Activated CD8-positive, alpha-beta memory T cell treated with anti-CD3 and anti-CD28 coated beads for 1 hour (primary cell): Measurements from ENCODE around the gene PPP2CA.
"Not testable (repeated sequence)": the region's sequence is repeated elsewhere in the genome, so short reads cannot be mapped to it uniquely, and the experiment has no call there.

Experiments used
- DNase-seq, 2 donors: peaks; one replicate each; pipeline ENCODE4 v3.0.0-alpha.2; 2020; ENCODE audit warnings: low read depth in 1 of 2; ENCODE audit errors: extremely low read depth in 1 of 2

PPP2CA gene

DNA sequence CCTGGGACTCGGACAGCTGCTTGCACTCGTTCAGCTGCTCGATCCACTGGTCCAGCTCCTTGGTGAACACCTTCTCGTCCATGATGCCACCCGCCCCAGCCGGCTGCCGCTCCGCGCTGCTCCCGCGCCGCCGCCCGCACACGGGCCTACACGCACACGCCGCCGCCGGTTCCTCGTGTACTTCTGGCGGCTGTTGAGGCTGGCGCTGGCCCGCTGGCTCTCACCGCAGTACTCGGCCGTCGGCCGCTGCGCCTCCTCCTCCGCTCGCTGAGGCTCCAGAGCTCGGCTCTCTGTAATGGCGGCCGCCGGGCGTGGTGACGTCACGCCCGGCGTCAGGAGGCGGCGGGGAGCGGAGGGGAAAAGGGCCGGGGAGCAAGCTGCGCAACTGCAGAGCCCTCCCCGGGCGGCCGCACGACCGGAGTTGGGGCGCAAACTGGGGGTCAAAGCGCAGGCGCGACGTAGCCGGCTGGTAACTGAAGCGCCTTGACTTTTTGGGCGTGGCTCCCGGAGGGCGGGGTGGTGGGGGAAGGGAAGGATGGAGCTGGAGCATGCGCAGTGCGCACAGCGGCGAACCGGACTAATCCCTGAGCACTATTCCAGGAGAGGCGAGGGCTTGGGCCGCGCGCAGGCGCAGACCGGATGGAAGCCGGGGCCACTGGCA is at the start of gene PPP2CA:
TSS of gene PPP2CA (minus strand) at position 294 of the 661 bp plus-strand sequence. CDS start at position 82, 212 bp downstream.
- DNase-seq = peak; percentile 98 to 99

DNA sequence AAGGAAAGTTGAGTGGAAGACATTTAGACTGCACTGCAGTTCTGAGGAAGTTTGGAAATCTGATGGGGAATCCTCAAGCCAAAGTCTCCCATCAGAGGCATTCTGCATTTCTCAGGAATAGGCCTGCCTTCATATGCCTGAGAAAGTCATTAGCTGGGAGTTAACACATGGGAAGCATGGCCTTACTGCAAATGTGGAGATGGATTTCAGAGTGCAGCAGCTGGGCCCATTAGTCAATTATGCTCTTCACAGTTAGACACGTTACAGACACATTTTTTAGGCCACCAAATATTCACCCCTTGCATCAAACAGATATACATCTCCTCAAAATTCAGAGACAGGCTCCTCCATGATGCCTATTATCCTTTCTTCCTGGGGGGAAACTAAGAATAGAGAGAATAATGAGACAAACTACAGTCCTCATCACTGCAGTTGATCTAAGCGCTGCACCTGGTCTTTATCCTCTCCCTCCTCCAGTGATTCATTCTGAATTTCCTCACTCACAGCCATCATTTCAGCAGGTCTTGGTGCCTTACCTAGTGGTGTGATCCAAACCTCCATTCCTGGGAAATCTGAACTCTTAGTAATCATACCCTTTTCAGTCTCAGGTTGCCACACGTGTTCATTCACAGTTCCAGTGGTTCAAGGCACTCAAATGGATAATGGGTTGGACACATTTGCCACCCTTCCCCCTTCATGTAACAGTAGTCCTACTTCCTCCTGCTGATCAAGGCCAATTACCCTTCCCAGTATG is 47.9 kb upstream of the PPP2CA start:
- DNase-seq = no peak

DNA sequence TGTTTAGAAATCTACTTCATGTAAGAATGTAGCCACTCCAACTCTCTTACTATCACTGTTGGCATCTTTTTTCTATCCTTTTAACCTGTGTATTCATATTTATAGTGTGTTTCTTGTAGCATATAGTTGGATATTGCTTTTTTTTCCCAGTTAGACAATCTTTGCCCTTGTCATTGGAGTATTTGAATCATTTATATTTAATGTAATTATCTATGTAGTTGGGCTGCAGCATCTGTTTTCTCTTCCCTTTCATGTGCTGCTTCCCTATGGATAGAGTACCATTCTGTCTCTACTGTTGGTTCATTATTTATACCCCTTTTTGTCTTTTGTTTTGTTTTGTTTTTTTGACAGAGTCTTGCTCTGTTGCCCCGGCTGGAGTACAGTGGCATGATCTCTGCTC is 45.2 kb upstream of the PPP2CA start:
- no peak for DNase-seq

DNA sequence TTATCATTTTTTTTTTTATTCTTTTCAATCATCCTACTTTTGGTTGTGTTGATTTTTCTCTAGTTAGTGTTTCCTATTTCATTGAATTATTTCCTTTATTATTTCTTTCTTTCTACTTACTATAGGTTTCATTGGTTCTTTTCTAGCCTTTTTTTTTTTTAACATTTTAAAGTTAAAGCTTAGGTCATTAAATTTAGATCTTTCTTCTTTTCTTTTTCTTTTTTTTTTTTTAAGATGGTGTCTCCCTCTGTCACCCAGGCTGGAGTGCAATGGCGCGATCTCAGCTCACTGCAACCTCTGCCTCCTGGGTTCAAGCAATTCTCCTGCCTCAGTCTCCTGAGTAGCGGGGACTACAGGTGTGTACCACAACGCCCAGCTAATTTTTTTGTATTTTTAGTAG is 43.0 kb upstream of the PPP2CA start:
- no peak for DNase-seq

DNA sequence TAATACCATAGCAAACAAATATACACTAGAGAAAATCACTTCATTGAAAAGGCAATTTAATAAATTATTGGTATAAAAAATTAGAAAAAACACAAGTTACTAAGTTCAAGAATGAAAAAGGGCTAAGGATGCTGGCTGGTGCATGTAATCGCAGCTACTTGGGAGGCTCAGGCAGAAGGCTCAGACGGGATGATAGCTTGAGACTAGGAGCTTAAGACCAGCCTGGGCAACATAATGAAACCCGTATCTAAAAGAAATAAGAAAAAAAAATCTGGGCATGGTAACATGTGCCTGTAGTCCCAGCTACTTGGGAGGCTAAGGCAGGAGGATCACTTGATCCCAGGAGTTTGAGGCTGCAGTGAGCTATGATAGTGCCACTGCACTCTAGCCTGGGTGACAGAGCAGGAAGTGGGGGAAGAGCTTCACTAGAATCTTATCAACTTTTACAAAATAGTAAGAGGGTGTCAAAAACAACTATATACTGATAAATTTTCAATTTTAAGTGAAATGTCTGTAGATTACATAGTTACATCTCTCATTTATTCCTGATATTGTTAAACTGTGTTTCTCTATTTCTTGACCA is 42.2 kb upstream of the PPP2CA start:
- no peak for DNase-seq

DNA sequence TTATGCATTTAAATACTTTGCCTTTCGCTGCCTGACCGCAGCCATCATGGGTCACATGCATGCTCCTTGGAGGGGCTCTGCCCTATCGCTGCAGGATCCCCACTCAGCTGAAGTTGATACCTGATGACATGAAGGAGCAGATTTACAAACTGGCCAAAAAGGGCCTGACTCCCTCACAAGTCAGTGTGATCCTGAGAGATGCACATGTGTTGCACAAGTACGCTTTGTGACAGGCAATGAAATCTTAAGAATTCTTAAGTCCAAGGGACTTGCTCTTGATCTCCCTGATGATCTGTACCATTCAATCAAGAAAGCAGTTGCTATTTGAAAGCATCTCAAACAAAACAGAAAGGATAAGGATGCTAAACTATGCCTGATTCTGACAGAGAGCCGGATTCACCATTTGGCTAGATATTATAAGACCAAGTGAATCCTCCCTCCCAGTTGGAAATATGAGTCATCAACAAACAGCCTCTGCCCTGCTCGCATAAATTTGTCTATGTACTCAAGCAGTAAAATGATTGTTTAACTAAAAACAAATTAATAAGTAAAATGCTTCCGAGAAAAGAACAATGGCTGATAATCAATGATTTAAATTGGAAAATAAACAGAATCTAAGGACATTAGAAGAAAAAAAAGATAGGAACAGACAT is 41.6 kb upstream of the PPP2CA start:
- DNase-seq = no peak

DNA sequence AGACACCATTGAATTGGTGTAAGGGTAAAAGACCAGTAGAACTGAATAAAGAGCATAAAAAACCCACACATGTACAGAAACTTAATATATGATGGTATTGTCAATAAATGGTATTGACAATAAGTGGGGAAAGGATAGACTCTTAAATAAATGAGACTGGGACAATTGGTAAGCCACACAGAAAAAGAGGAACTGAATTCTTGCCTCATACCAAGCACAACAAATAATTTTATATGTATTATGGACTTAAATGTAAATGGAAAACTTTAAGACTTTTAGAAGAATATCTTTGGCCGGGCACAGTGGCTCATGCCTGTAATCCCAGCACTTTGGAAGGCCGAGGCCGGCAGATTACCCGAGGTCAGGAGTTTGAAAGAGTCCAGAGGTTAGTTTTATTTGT is 37.9 kb upstream of the PPP2CA start:
- no peak for DNase-seq

DNA sequence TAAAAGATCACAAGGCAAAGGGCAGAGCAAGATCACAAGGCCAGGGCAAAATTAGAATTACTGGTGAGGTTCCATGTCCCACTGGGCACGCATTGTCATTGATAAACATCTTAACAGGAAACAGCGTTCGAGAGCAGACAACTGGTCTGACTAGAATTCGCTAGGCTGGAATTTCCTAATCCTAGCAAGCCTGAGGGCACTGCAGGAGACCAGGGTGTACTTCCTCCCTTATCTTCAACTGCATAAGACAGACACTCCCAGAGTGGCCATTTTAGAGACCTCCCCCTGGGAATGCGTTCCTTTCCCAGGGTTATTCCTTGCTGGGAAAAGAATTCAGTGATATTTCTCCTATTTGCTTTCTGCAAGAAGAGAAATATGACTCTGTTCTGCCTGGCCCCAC is 36.8 kb upstream of the PPP2CA start:
- not testable (repeated sequence) for DNase-seq

DNA sequence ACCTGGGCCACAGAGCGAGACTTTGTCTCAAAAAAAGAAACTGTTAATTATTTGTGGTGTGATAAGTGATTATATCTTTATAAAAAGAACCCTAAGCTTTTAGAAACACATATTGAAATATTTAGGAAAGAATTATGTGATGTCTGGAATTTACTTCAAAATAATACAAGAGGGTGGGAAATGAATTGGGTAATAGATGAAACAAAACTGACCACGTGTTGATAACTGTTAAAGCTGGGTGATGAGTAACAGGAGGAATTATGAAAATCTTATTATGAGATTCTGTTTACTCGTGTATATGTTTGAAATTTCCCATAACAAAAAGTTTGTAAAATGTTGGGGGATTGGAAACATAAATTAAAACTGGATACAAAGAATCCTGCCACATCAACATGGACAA is 33.0 kb upstream of the PPP2CA start:
- no peak for DNase-seq

DNA sequence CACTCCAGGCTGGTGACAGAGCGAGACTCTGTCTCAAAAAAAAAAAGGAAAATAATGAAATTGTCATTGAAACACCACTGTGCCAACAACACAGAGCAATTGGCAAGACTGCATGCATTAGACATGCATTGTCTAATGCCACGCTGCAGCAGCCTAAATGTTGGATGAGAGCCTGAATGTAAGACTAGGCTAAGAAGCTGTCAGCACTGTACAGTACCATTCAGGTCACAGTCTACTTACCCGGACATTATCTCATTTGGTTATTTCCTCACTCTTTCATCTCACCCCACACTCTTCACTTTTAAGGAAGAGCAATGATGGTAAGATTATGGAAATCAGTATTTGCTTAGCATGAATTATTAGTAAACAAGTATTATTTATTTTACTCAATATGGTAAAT is 31.3 kb upstream of the PPP2CA start:
- no peak for DNase-seq

DNA sequence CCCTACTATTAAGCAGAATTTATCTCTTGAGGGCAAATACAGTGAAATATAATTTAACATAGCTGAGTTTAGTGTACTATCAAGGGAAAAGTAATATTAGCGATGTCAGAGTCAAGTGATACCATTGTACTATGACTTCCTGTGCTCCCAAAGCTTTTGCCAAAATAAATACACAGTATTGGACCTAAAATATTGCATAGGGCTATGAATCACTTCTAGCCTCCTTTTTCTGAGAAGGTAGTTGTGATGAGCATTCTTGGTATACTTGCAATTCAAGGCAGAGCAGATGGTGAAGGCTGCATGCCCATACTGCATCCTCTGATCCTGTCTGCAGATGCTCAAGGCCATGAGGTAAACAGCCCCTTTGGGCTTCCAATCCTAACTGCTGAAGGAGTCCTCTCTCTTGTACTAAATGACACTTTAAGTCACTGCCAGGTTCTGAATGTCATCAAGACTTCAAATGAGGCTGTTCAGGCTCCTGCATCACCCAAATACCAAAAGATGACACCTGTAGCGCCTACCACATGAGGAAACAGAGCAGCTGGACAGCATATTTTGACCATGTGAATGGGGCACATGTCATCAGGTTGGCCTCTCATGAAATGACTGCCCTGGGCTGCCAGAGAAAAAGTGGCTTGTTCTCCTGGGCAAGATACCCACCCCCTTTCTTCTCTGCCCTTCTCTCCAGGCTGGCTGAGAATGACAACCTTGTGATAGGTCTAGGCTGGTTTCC is 29.7 kb upstream of the PPP2CA start:
- no peak for DNase-seq

DNA sequence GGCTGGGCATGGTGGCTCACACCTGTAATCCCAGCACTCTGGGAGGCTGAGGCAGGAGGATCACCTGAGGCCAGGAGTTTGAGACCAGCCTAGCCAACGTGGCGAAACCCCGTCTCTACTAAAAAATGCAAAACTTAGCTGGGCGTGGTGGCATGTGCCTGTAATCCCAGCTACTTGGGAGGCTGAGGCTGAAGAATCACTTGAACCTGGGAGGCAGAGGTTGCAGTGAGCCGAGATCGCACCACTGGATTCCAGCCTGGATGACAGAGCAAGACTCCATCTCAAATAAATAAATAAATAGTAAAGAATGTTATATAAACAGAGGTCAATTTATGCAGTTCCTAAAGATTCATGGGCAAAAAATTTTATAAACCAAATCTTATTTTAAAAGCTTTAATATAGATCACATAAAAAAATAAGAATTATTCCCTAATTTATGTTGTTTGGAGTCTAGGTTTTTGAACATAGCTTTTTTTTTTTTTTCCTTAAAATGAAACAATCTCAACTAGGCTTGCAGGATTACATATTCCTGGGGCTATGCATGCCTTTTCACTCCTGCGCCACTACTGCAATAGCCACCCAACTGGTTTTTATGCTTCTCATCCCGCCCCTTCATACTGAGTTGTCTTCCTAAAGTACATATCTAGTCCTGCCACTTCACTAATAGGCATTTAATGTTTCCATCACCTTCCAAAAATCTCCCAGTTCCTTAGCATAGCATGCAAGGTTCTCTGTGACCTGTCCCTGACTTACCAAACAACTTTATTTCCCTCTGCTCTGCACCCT is 27.7 kb upstream of the PPP2CA start:
- DNase-seq = not testable (repeated sequence)

DNA sequence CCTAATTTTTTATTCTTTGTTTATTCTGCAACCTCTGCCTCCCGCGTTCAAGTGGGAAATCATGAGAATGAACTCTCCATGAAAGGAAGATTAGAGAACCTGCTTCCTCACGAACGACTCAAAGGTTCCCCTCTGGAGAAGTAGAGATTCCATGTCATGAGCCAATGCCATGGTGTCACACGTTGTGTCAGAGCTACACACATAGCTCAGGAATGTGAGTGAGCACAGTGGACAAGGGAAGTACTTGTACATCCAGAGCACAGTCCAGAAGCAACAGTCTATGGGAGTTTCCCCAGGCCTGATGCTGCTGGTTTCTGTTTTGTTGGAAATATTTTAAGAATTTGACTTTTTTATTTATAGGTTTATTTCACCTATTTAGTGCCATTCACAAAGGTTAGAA is 26.8 kb upstream of the PPP2CA start:
- DNase-seq = no peak

DNA sequence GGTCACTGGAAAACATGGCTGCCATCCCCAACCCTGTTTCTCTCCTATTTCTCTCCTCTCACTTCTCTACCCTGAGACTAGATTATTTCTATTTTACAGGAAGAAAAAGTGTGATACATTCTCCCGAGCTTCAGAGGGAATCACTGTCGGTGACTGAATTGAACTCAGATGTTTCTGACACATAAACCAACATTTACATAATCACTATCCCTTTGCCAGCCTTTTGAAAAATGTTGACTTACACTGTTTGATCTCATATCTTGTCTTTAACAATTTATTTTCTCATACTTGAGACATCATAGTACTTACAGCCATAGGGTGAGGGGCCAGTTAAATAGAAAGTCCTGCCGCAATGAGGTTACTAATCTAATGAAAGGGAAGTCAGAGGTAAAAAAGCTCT is 25.1 kb upstream of the PPP2CA start:
- no peak for DNase-seq

DNA sequence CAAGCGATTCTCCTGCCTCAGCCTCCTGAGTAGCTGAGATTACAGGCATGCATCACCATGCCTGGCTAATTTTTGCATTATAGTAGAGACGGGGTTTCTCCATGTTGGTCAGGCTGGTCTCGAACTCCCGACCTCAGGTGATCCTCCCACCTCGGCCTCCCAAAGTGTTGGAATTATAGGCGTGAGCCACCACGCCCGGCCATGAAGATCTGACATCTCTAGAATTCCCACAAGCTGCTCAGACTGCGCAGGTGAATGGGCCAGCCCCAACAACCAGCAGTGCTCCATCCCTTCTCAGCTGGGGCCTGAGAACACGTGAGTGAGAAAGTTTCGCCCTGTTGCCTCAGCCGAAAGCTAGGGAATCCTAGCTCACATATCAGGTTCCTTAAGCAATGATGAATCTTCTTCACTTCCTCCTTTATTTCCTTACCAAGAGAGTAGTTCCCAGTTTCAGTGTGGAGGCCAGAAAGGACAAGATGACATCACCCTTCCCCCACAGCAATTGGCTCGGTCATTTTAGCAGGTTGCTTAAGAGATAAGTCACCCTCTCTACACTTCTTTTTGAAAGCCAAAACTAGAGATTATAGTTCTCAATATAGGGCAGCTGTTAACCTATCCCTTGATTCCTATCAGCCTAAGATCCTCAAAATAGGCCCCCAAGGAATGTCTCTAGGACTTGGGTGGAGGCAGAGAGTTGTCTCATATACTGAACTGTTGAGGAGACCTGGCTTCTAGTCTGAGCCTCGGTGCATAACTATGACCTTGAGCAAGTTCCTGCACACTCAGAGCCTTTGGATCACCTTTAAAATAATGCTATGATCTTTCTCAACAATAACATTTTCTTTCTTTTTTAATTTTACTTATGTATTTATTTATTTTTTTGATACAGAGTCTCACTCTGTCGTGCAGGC is 23.9 kb upstream of the PPP2CA start:
- no peak for DNase-seq

DNA sequence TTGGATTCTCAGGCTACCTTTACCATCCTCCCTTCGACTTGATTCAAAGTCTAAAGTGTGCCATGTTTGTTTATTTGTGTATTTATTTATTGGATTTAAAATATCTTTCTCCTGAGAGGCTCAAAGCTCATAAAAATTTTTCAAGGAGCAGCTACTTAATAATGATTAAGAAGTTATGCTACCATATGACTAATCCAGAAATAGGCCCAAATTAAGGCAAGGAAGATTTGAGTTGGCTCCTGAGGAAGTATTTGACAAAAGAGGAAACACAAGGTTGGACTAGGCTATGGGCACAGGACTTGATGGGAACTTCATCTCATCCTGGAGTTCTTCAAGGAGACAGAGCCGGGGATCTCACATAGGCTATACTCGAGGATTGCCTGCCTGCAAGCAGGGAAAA is 22.4 kb upstream of the PPP2CA start:
- no peak for DNase-seq

DNA sequence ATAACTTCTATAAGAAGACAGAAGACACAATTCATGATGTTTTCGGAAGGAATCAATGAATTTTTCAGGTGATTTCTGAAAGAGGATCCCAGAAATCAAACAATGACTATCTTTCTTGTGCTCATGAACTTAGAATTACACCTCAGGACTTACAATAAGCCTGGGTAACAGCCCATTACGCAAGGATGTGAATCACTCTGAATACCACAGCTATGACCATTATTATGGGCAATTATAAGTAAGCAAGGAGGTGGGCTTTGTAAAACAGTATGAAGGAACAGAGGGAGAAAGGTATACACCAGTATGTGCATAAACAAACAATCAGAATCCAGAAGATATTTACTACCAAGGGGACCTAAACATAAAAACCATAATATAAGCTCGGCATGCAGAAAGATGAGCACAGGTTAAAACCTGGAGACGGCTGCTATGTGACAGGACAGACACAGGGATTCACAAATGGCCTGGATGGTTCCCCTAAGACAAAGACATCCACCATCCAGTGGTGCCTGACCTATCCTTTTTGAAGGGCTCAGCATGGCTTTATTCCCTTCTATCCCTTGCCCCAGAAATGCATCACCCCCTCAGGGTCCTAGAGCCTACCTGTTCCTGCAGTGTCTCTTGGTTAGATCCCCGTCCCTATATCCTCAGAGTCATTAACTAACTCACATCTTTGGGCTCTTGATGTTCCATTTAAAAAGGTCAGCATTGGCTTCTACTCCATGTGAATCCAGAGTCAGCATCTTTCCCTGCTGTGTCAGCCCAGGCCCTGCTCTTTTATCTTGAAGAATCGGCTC is 21.8 kb upstream of the PPP2CA start:
- DNase-seq = no peak

DNA sequence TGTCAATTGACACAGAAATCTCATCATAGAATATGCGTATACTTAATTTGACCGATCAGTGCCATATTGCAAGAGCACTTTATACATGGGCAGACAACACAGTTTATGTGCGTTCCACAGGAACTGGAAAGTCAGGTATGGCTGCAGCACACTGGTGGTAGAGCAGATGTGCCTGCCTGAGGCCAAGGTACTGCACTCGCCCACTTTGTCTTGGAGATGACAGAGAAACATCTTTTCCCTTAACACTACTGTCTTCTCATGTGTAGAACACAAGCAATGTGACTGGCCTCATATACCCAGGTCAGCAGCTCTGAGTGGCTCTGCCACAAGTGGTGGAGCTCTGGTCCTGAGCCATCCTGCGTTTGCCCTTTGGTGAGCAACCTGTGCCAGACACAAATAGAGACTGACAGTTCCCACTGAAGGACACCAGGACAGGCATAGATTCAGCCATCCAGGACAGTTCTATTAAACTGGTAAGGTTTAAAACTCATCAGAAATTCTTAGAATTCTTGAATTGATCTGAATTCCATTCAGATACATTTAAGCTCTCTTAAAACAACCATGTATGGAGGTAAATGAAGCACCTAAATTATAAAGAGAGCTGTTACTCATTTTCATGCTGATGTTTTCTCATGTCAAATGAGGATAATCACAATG is 21.0 kb upstream of the PPP2CA start:
- DNase-seq = no peak
